A549 (cell line): ENCODE data around the gene TSTD1. TPM values are rescaled to one million over a fixed set of nuclear protein-coding genes. Genes with fewer than 3 reads are reported as not detected.

Experiments
- ATAC-seq, 2 experiments: fragments of 200-7000 bp in 1 of 2; fragments of >200 bp in 1 of 2; cut with Nextera tagmentation in 1 of 2; cut with Tn5 transposase in 1 of 2; 3 replicates each; pipeline versions ENCODE4 v1.8.0 to v1.9.1; 2018 to 2020; ENCODE audit warnings: mild to moderate bottlenecking in 1 of 2, moderate library complexity in 1 of 2
- CTCF ChIA-PET: fragments of 300-600 bp; sonication (Branson Sonifier 250); formaldehyde crosslinking; extraction: SDS; loops from one replicate; lab custom pipeline; 2021; ENCODE audit warnings: antibody characterized with exemption, inconsistent platforms; lab: Yijun Ruan, JAX
- POLR2A ChIA-PET: fragments of 350-600 bp; formaldehyde crosslinking; extraction: SDS; loops from one replicate; lab custom pipeline; 2021; ENCODE audit warnings: antibody characterized with exemption, inconsistent platforms; lab: Yijun Ruan, JAX
- DNase-seq, 2 experiments: peaks; one replicate each; pipeline versions ENCODE4 v3.0.0 to v3.0.0-alpha.2; 2011 to 2016; ENCODE audit warnings: low read depth in 1 of 2, low spot score in 1 of 2
- FAIRE-seq: peaks from 2 replicates; lab custom pipeline; 2011; peaks lifted over from hg19 to GRCh38; lab: Jason Lieb, UNC
- H3K27ac ChIP-seq, 2 experiments: fragments of >200 bp; sonication (Bioruptor Twin); formaldehyde crosslinking; 3 replicates each; pipeline ENCODE4 v1.5.1; 2016 to 2017
- H3K4me1 ChIP-seq: fragments of >200 bp; sonication (Bioruptor Twin); formaldehyde crosslinking; 3 replicates; pipeline ENCODE4 v1.6.1; 2016
- H3K4me2 ChIP-seq: fragments of >200 bp; sonication (Bioruptor Twin); formaldehyde crosslinking; 3 replicates; pipeline ENCODE4 v1.6.1; 2016
- H3K4me3 ChIP-seq: fragments of >200 bp; sonication (Bioruptor Twin); formaldehyde crosslinking; 3 replicates; pipeline ENCODE4 v1.5.1; 2016
- H3K9me3 ChIP-seq: fragments of >200 bp; sonication (Bioruptor Twin); formaldehyde crosslinking; 3 replicates; pipeline ENCODE4 v1.6.1; 2016
- CBX8 ChIP-seq: fragments of 200-600 bp; sonication (generic); IDR thresholded peaks from 2 replicates; pipeline ENCODE4 v1.6.1; 2016
- CHD4 ChIP-seq: fragments of 200-600 bp; sonication (generic); IDR thresholded peaks from 2 replicates; pipeline ENCODE4 v1.6.1; 2016; ENCODE audit warnings: antibody characterized with exemption, mild to moderate bottlenecking, borderline replicate concordance
- E2F6 ChIP-seq: IDR thresholded peaks from 2 replicates; pipeline ENCODE4 v1.6.1; 2012; ENCODE audit warnings: low read depth, borderline replicate concordance
- ESRRA ChIP-seq: fragments of 150-350 bp; IDR thresholded peaks from 2 replicates; pipeline ENCODE4 v1.6.1; 2014; ENCODE audit warnings: mild to moderate bottlenecking, low read length, borderline replicate concordance
- FOSL2 ChIP-seq, 2 experiments: fragments of 450-650 bp in 1 of 2; fragments of >200 bp in 1 of 2; sonication (Bioruptor Twin) in 1 of 2; formaldehyde crosslinking; IDR thresholded peaks; 2 replicates each; pipeline versions ENCODE4 v1.5.0 to v1.6.1; 2016 to 2020; ENCODE audit warnings: mild to moderate bottlenecking in 1 of 2, moderate library complexity in 1 of 2
- FOXS1 ChIP-seq: fragments of 250-450 bp; sonication (Bioruptor Pico); IDR thresholded peaks from 2 replicates; pipeline ENCODE4 v1.5.0; 2020; ENCODE audit warnings: mild to moderate bottlenecking, moderate library complexity
- HDAC2 ChIP-seq: fragments of 200-600 bp; sonication (generic); IDR thresholded peaks from 2 replicates; pipeline ENCODE4 v1.6.1; 2016
- JUNB ChIP-seq: fragments of >200 bp; sonication (Bioruptor Twin); formaldehyde crosslinking; IDR thresholded peaks from 2 replicates; pipeline ENCODE4 v1.6.1; 2016
- KDM1A ChIP-seq: fragments of 200-600 bp; sonication (generic); IDR thresholded peaks from 2 replicates; pipeline ENCODE4 v1.6.1; 2016; ENCODE audit warnings: low read depth, mild to moderate bottlenecking
- MAFK ChIP-seq: fragments of 450-650 bp; IDR thresholded peaks from 2 replicates; pipeline ENCODE4 v1.6.1; 2014; ENCODE audit not compliant: partially characterized antibody
- MAX ChIP-seq: IDR thresholded peaks from 2 replicates; pipeline ENCODE4 v1.6.1; 2012
- NR3C1 ChIP-seq: fragments of >200 bp; sonication (Bioruptor Twin); formaldehyde crosslinking; IDR thresholded peaks from 3 replicates; pipeline ENCODE4 v1.6.1; 2017
- PBX3 ChIP-seq: IDR thresholded peaks from 2 replicates; pipeline ENCODE4 v1.6.1; 2012
- PHF8 ChIP-seq: fragments of 200-600 bp; sonication (generic); IDR thresholded peaks from 2 replicates; pipeline ENCODE4 v1.6.1; 2016; ENCODE audit warnings: low read depth, mild to moderate bottlenecking, antibody characterized with exemption, moderate library complexity, borderline replicate concordance
- POLR2A ChIP-seq: IDR thresholded peaks from 2 replicates; pipeline ENCODE4 v1.6.1; 2012; ENCODE audit warnings: mild to moderate bottlenecking, low read length
- RFX5 ChIP-seq: fragments of 450-650 bp; IDR thresholded peaks from 2 replicates; pipeline ENCODE4 v1.7.1; 2014; ENCODE audit warnings: antibody characterized with exemption, mild to moderate bottlenecking, moderate library complexity
- TP53 ChIP-seq: fragments of 250-450 bp; sonication (Bioruptor Pico); IDR thresholded peaks from 2 replicates; pipeline ENCODE4 v1.5.0; 2021; ENCODE audit warnings: mild to moderate bottlenecking, moderate library complexity
- ZFP36 ChIP-seq: fragments of 450-650 bp; IDR thresholded peaks from 2 replicates; pipeline ENCODE4 v1.6.1; 2014; ENCODE audit warnings: borderline replicate concordance; ENCODE audit not compliant: partially characterized antibody
- ZNF302 ChIP-seq: fragments of 250-450 bp; sonication (Bioruptor Pico); IDR thresholded peaks from 2 replicates; pipeline ENCODE4 v1.9.0; 2021; ENCODE audit warnings: inconsistent platforms, mild to moderate bottlenecking, moderate library complexity
- WGBS: methylation state at CpG from one replicate; pipeline ENCODE4 v1.1.6; 2017; ENCODE audit errors: missing lambda C conversion rate; 5-methylcytosine and 5-hydroxymethylcytosine counted together
- polyA plus RNA-seq, 4 experiments: library from polyadenylated mRNA; depleted of rRNA in 3 of 4; stranded (reverse); fragments of >200 nt; fragmentation: RNase III in 1 of 4; extraction: RNeasy Plus Mini Kit Qiagen cat#74134 plus additional on column Dnase treatment in 1 of 4; gene quantifications; 2 replicates in 3 of 4; 3 replicates in 1 of 4; pipeline ENCODE4 v1.2.3, GENCODE V29; 2011 to 2017

Gene TSTD1
- polyA plus RNA-seq, 2 of the 4 experiments (the other 2 are of a cell fraction): 0.17 TPM; not detected in 1

GRCh38 chr1:161021970-161022353, 16.8 kb downstream of the TSTD1 start:
- Histone ChIP-seq H3K9me3 (no peaks in the 10 kb centered on the region), H3K4me3 (peak overlapping the region; percentile 67), H3K4me1 (peaks cover 48% of the 10 kb centered on the region), H3K27ac (peak overlapping the region; percentile 82 to 84), H3K4me2 (peak overlapping the region; percentile 94)
- ATAC-seq (peak; percentile 28 to 46; a peak in 3 of 6 replicates), FAIRE-seq (no peak), DNase-seq (peak; percentile 51 to 58)
- CTCF ChIA-PET: interaction anchor here (0.9 to 3.9 kb wide), 5 partner anchors 11 to 78 kb away, joined by 3 to 29 read pairs (median 17); partner anchors contain the start of gene KLHDC9
- POLR2A ChIA-PET: interaction anchor here (1.4 to 2.2 kb wide), 3 partner anchors 18 to 25 kb away, joined by 6 to 32 read pairs (median 16); partner anchors contain the start of gene USF1
- 1% methylated on average over 2 of the region's 2 CpGs for WGBS
- TF ChIP-seq JUNB: peak; percentile 66
- TF ChIP-seq FOSL2 (IDR thresholded peaks at IDR 0.05): 0 out of 2 replicates have a peak, but pooled peaks have one; percentile 19
- TF ChIP-seq FOSL2 (CRISPR knock-in tag; IDR thresholded peaks at IDR 0.05): peak; percentile 77; the same call in 1 of the 2 replicates
- 0 out of 2 replicates have a peak, but pooled peaks have one; percentile 9 for TF ChIP-seq KDM1A
- no peak for TF ChIP-seq ZFP36
- TF ChIP-seq RFX5: no peak
- TF ChIP-seq NR3C1: no peak
- no peak for TF ChIP-seq CBX8
- TF ChIP-seq MAFK: peak; percentile 30
- no peak for TF ChIP-seq ZNF302 (CRISPR knock-in tag)

- peak overlapping the region; percentile 82 to 84 for H3K27ac ChIP-seq
- DNase-seq (peak; percentile 92 to 99), FAIRE-seq (no peak), ATAC-seq (peak; percentile 93 to 94)
- CTCF ChIA-PET: interaction anchor here (0.6 to 3.9 kb wide), 11 partner anchors 10 to 78 kb away, joined by 3 to 29 read pairs (median 4); partner anchors contain the start of genes KLHDC9 and USF1
- peak overlapping the region; percentile 94 for H3K4me2 ChIP-seq
- TF ChIP-seq PBX3 (0 out of 2 replicates have a peak, but pooled peaks have one; percentile 32), POLR2A (peak; percentile 50), TP53 (CRISPR knock-in tag) (no peak), MAX (peak; percentile 41), PHF8 (peak; percentile 49; the same call in 1 of the 2 replicates), E2F6 (peak; percentile 65; the same call in 1 of the 2 replicates), MAFK (peak; percentile 52), CHD4 (no peak), RFX5 (0 out of 2 replicates have a peak, but pooled peaks have one; percentile 49), FOXS1 (CRISPR knock-in tag) (no peak), HDAC2 (0 out of 2 replicates have a peak, but pooled peaks have one; percentile 35), ESRRA (no peak), KDM1A (peak; percentile 65; the same call in 1 of the 2 replicates)
- no peaks in the 10 kb centered on the region for H3K9me3 ChIP-seq
- peaks cover 53% of the 10 kb centered on the region for H3K4me1 ChIP-seq
- H3K4me3 ChIP-seq: peak overlapping the region; percentile 67
- POLR2A ChIA-PET: interaction anchor here (0.9 to 2.2 kb wide), 8 partner anchors 17 to 111 kb away, joined by 3 to 32 read pairs (median 6); partner anchors contain the start of genes DEDD, KLHDC9 and USF1
- WGBS: 3% methylated on average over 24 of the region's 34 CpGs
Measured at GRCh38 chr1:161021165-161021969, 17.4 kb downstream of the TSTD1 start.
